ENCODE results near the gene ATG4B.

DNA sequence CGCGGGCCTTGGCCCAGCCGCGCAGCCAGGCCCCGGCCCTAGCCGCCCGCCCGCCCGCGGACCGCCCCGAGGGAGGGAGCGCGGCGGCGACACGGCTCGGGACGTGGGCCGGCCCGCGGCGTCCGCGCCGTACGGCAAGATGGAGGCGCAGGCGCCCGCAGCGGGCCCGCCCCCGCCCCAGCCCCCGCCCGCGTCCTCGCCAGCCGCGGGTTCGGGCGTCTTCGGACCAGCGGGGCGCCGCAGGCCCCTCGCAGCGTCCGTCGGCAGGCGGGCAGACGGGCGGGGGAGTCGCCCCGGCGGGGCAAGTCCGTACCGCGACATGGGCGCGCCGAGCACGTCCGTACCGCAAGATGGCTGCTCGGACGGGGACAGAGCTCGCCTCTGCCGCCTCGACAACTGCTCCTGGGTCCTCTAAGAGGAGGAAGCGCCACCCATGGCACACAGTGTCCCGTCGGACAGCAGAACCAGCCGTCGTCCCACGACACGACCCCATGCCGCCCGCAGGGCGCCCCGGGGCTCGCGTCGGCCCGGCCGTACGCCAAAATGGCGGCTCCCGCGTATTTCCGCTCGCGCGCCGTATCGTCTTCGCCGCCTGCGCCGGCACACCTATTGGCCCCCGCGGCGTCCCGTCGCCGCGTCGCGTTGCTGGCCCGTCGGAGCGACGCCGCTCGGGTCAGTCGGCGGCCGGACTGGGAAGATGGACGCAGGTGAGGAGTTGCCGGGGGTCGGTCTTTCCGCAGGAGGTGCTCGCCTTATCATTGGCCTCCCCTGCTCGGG, at the start of gene ATG4B, which contains the start of gene THAP4:
- peak; percentile 76 for TF ChIP-seq POLR2A (IDR thresholded peaks at IDR 0.05; ENCODE audit: low read depth, low read length)
- TF ChIP-seq, protein P1, sequence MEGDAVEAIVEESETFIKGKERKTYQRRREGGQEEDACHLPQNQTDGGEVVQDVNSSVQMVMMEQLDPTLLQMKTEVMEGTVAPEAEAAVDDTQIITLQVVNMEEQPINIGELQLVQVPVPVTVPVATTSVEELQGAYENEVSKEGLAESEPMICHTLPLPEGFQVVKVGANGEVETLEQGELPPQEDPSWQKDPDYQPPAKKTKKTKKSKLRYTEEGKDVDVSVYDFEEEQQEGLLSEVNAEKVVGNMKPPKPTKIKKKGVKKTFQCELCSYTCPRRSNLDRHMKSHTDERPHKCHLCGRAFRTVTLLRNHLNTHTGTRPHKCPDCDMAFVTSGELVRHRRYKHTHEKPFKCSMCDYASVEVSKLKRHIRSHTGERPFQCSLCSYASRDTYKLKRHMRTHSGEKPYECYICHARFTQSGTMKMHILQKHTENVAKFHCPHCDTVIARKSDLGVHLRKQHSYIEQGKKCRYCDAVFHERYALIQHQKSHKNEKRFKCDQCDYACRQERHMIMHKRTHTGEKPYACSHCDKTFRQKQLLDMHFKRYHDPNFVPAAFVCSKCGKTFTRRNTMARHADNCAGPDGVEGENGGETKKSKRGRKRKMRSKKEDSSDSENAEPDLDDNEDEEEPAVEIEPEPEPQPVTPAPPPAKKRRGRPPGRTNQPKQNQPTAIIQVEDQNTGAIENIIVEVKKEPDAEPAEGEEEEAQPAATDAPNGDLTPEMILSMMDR (IDR thresholded peaks at IDR 0.05; ENCODE audit: extremely low read depth in 1 of 2, insufficient read depth in 1 of 2, low read depth in 1 of 2, low read length in 2 of 2) = no peak
- no peak for TF ChIP-seq EZH2 (IDR thresholded peaks at IDR 0.05; ENCODE audit: borderline replicate concordance, low read depth, low read length, severe bottlenecking)
- peak; percentile 86 for TF ChIP-seq POLR2AphosphoS5 (IDR thresholded peaks at IDR 0.05; ENCODE audit: insufficient read depth, low read depth, low read length)
- no peak for TF ChIP-seq MYC (IDR thresholded peaks at IDR 0.05; ENCODE audit: low read depth, low read length)
